ENCODE measurements around the gene KANK4.
"Not testable (repeated sequence)": the region's sequence is repeated elsewhere in the genome, so short reads cannot be mapped to it uniquely, and the experiment has no call there.

KANK4 gene

GRCh38 chr1:62260688-62261087 is 58.5 kb downstream of the KANK4 start:
- no peak for DNase-seq (ENCODE audit: low read depth)

GRCh38 chr1:62259551-62259950 is 59.7 kb downstream of the KANK4 start:
- H3K4me3 ChIP-seq (ENCODE audit: low read length) = no peak overlapping the region
- no peak for TF ChIP-seq CTCF (IDR thresholded peaks at IDR 0.05; ENCODE audit: insufficient read depth, low read depth, low read length, missing control alignments)
- no peak for DNase-seq (ENCODE audit: low read depth)

More at GRCh38 chr1:62260688-62261087, 58.5 kb downstream of the KANK4 start:
- no peak overlapping the region for H3K4me3 ChIP-seq (ENCODE audit: low read length)
- TF ChIP-seq CTCF (IDR thresholded peaks at IDR 0.05; ENCODE audit: insufficient read depth, low read depth, low read length, missing control alignments) = no peak

GRCh38 chr1:62250126-62250726 is 69.0 kb downstream of the KANK4 start:
- H3K4me3 ChIP-seq (ENCODE audit: low read length) = no peak overlapping the region
- no peak for DNase-seq (ENCODE audit: low read depth)
- no peak for TF ChIP-seq CTCF (IDR thresholded peaks at IDR 0.05; ENCODE audit: insufficient read depth, low read depth, low read length, missing control alignments)

GRCh38 chr1:62247391-62248168 is 71.7 kb downstream of the KANK4 start:
- no peak for TF ChIP-seq CTCF (IDR thresholded peaks at IDR 0.05; ENCODE audit: insufficient read depth, low read depth, low read length, missing control alignments)
- no peak for DNase-seq (ENCODE audit: low read depth)
- no peak overlapping the region for H3K4me3 ChIP-seq (ENCODE audit: low read length)

GRCh38 chr1:62245201-62245600 is 74.0 kb downstream of the KANK4 start:
- no peak overlapping the region for H3K4me3 ChIP-seq (ENCODE audit: low read length)
- TF ChIP-seq CTCF (IDR thresholded peaks at IDR 0.05; ENCODE audit: insufficient read depth, low read depth, low read length, missing control alignments) = peak; percentile 19
- DNase-seq (ENCODE audit: low read depth) = peak; percentile 54

GRCh38 chr1:62244380-62244779 is 74.9 kb downstream of the KANK4 start:
- DNase-seq (ENCODE audit: low read depth); H3K4me3 ChIP-seq (ENCODE audit: low read length): not testable (repeated sequence)

- H3K4me3 ChIP-seq (ENCODE audit: low read length) = no peak overlapping the region
- DNase-seq (ENCODE audit: low read depth) = no peak
- TF ChIP-seq CTCF (IDR thresholded peaks at IDR 0.05; ENCODE audit: insufficient read depth, low read depth, low read length, missing control alignments) = no peak
Observed at GRCh38 chr1:62241371-62242131, 77.7 kb downstream of the KANK4 start.
